ENCODE results near the gene SMAD6. TPM values are rescaled to one million over a fixed set of nuclear protein-coding genes. Genes with fewer than 3 reads are reported as not detected.

Gene SMAD6
- total RNA-seq, 1 experiment from 2014 or later: 6.6 TPM

- DNase-seq (ENCODE audit: low read depth, low spot score) (no peak), ATAC-seq (no peak)
- TF ChIP-seq CTCF (IDR thresholded peaks at IDR 0.05 in 2 of 3, conservative IDR thresholded peaks at IDR 0.05 in 1 of 3; ENCODE audit: borderline replicate concordance in 1 of 3, insufficient read depth in 1 of 3, low read depth in 2 of 3, low read length in 2 of 3) (no peak), ELF1 (IDR thresholded peaks at IDR 0.05; ENCODE audit: borderline replicate concordance, low read depth) (no peak), SP1 (IDR thresholded peaks at IDR 0.05; ENCODE audit: low read depth) (no peak), ZNF274 (IDR thresholded peaks at IDR 0.05; ENCODE audit: low read depth, low read length) (no peak), JUND (IDR thresholded peaks at IDR 0.05) (no peak), ATF3 (IDR thresholded peaks at IDR 0.05) (no peak), FOSL1 (IDR thresholded peaks at IDR 0.05; ENCODE audit: low read depth) (no peak), ZFX (IDR thresholded peaks at IDR 0.05) (no peak), RAD21 (IDR thresholded peaks at IDR 0.05; ENCODE audit: low read depth) (no peak), MAX (IDR thresholded peaks at IDR 0.05) (no peak), EGR1 (IDR thresholded peaks at IDR 0.05; ENCODE audit: low read depth) (no peak), SIN3A (IDR thresholded peaks at IDR 0.05; ENCODE audit: low read depth) (no peak), EZH2phosphoT487 (IDR thresholded peaks at IDR 0.05; ENCODE audit: borderline replicate concordance) (no peak), POLR2AphosphoS5 (IDR thresholded peaks at IDR 0.05; ENCODE audit: low read depth, low read length) (no peak), SRF (IDR thresholded peaks at IDR 0.05; ENCODE audit: low read depth) (no peak), CEBPB (IDR thresholded peaks at IDR 0.05; ENCODE audit: low read depth) (no peak), EZH2 (IDR thresholded peaks at IDR 0.05) (no peak), TCF7L2 (IDR thresholded peaks at IDR 0.05; ENCODE audit: borderline replicate concordance, extremely low read depth, insufficient read depth, insufficient read length) (no peak)
- H3K9me2 ChIP-seq (ENCODE audit: insufficient read depth): no peaks in the 10 kb centered on the region
- peaks cover 32 to 43% of the 10 kb centered on the region in 2 experiments for H3K4me1 ChIP-seq (ENCODE audit: control insufficient read depth in 1 of 2, insufficient read depth in 2 of 2, low read length in 2 of 2)
- intact Hi-C loops (cut with micrococcal nuclease): no loop called here
- ChIA-PET RAD21 (ENCODE audit: low non-redundant PET in 1 of 2, low total read pairs in 2 of 2, uncharacterized antibody in 2 of 2, unreplicated experiment in 2 of 2) (no interaction called here), CTCF (interaction anchor here (1.6 kb wide), 1 partner anchor 80 kb away, joined by 3 read pairs; the partner anchor contains the start of gene SMAD6), POLR2A (no interaction called here)
- H4K20me1 ChIP-seq (ENCODE audit: insufficient read depth): no peaks in the 10 kb centered on the region
- no peak overlapping the region for H2AFZ ChIP-seq (ENCODE audit: low read depth, low read length, poor library complexity, severe bottlenecking)
- no peaks in the 10 kb centered on the region for H3K9me3 ChIP-seq (ENCODE audit: control insufficient read depth in 1 of 2, insufficient read depth in 1 of 2, low read depth in 1 of 2, low read length in 2 of 2)
- BruUV-seq (replicated peaks): no TSS peak
- H3K79me2 ChIP-seq (ENCODE audit: insufficient read depth, low read length): no peaks in the 10 kb centered on the region
- H3K27ac ChIP-seq (ENCODE audit: low read depth, low read length): no peak overlapping the region; the same call in 1 of the 2 replicates
- H3K27me3 ChIP-seq (ENCODE audit: insufficient read depth, low read length): no peaks in the 10 kb centered on the region
- no peak overlapping the region for H3K9ac ChIP-seq (ENCODE audit: low read length)
- H3K36me3 ChIP-seq (ENCODE audit: control insufficient read depth in 1 of 2, insufficient read depth in 2 of 2, low read length in 2 of 2): no peaks in the 10 kb centered on the region
- no peak overlapping the region for H3K4me2 ChIP-seq (ENCODE audit: low read length)
- no peak overlapping the region for H3K4me3 ChIP-seq (replicated peaks in 1 of 2; ENCODE audit: low read depth in 1 of 2, low read length in 2 of 2)
Observed at GRCh38 chr15:66780973-66781718, 79.1 kb downstream of the SMAD6 start.

All from HCT116 (cell line).